Right renal cortex interstitium (tissue), 3 donors: ENCODE data around the gene SLC22A7. TPM values are rescaled to one million over a fixed set of nuclear protein-coding genes. Genes with fewer than 3 reads are reported as not detected.

Experiments
- DNase-seq, 3 donors: peaks; one replicate each; pipeline ENCODE4 v3.0.0-alpha.2; 2013; ENCODE audit warnings: low read depth in 3 of 3, low spot score in 2 of 3
- polyA plus RNA-seq, 3 donors: library from polyadenylated mRNA; unstranded; fragments of 120-200 nt; gene quantifications; one replicate each; pipeline ENCODE4 v1.2.1, GENCODE V29; 2013; ENCODE audit not compliant: insufficient read length in 3 of 3

SLC22A7 gene
- polyA plus RNA-seq, 3 donors: 0.25 to 2.0 (median 0.75) TPM

- DNase-seq: no peak
Measured at GRCh38 chr6:43265564-43265963, 32.5 kb upstream of the SLC22A7 start.

GRCh38 chr6:43267619-43268354 is 30.3 kb upstream of the SLC22A7 start:
- no peak for DNase-seq

DNA sequence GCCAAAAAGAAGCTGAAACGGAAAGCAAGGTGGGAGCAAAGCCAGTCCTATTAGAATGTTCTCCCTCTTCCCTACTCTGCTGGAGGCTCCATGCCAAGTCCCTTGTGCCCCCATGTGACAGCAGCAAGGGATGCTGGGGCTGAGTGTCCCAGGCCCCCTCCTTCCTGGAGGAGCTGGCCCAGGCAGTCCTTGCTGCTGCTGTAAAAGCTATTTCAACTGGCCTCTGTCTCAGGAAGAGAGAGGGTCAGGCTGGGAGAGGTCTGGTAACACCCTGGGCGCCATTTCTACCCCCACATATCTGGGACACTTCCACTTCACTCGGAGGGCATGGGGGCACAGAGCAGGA is 29.7 kb upstream of the SLC22A7 start:
- no peak for DNase-seq

- no peak for DNase-seq
Measured at GRCh38 chr6:43268782-43269272, 29.2 kb upstream of the SLC22A7 start.

DNA sequence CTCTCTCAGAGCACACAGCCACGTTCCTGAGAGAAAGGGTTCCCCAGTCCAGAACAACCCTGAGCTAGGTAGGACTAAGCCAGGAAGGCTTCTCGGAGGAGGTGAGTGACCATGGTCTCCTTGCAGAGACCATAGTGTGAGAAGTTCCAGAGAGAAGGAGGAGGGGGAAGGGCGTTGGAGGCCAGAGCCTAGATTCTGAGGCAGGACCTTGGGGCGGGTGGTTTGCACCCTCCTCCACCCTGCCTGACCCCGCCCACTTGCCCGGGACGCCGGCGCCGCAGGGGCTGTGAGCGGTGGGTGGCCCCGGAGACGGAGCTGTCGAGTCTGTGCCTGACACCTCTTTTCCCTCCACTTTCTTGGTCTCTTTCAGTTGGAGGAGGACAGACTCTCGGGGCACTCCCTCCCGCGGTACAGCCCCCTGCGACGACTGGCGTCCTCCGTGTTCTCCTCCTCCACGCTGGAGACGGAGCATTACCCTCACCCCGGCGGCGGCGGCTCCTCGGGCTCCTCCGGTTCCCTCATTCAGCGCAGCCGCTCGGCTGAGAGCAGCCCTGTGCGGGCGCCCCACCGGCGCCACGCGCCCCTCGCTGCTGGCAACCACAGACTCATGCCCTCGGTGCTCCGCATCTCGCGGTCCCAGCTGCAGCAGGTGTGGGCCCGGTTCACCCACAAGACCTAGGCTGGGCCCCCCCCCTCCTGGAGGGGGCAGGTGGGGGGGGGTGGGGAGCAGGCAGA is 28.6 kb upstream of the SLC22A7 start:
- DNase-seq: no peak

- no peak for DNase-seq
Measured at GRCh38 chr6:43271103-43271815, 26.8 kb upstream of the SLC22A7 start.

GRCh38 chr6:43271944-43272343 is 26.1 kb upstream of the SLC22A7 start:
- no peak for DNase-seq

DNA sequence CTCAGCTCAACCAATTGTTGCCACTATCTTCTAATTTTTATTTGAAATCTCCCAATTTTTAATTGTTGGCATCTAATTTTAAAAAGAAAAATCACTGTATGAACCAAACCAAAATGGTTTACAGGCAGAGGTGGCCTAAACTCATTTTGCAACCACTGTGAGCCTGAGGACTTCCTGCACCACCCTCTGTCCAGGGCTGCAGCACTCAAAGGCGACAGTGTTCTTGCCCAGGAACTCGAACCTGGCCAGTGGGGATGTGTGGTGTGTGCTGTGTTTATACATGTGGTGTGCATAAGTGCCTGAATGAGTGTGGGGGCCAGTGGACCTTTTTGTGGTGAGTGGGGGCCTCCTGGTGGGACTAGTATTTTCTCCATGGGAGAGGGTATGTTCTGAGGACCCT is 24.4 kb upstream of the SLC22A7 start:
- DNase-seq: no peak

DNA sequence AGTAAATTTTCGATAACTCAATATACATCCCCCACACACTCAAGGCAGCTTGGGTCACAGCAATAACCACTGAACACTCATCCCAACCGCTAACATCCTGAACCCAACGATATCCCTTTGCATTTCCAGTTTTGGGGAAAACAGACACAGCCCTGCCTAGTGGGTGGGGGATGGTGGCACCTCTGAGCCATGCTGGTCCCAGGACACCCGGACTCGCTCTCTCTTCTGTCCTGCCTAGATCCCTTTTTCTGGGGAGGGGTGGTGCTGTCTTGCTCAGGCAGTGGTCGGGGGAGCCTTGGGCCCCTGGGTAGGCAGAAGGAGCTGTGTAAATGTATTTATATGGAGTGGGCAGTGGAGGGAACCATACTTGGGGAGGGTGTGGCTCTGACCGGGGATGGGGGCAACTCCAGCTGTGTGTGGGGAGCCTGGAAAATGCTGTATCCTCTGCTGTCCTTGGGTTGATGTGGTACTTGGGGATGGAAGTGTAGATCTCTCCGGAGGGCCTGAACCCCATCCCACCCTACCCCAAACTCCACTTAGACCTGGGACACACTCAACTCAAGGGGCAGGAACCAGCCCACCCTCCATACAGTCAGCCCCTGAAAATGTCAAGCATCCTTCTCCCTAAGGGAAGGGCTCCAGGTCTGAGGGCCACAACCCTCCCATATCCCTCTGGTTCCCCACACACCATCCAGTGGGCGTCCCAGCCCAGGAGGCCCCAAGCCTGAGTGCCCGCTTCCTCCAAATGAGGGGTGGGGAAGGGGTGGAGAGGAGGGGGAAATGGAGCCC is 23.7 kb upstream of the SLC22A7 start:
- DNase-seq: no peak

- no peak for DNase-seq
Measured at GRCh38 chr6:43274916-43275597, 23.0 kb upstream of the SLC22A7 start.

DNA sequence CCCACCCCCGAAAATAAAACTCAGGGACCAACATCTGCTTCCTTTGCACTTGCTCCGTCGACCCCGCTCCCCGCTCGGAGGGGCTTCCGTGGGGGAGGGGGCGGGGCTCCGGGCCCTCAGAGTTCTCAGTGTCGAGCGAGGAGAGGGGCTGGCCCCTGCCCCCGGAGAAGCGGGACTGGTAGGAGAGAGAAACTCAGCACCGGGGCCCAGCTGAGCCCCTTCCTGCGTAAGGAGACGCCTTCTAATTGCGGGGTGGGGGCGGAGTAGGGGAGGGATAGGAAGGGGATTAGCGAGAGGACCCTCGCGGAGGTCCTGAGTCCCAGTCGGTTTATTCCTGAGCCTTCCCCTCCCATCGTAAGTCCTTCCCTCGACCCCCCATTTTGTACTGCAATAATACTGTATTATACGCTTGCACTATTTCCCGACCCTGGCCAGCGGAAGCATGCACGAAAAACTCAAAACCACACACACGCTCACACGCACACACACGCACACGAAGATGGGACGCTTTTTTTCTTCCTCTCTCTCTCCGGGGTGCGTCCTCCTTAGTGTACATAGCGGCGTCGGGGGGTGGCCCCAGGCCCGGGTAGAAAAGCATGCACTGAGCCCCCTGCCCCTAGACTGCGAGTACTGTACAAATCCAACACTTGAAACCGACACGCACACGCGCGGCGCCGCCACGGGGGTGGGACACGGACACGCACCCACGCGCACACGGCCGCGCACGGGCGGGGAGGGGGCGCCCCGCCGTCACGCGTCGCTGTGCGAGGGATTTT is 22.1 kb upstream of the SLC22A7 start:
- DNase-seq: no peak

- DNase-seq: no peak
Measured at GRCh38 chr6:43276577-43277305, 21.3 kb upstream of the SLC22A7 start.

- DNase-seq: no peak
Measured at GRCh38 chr6:43277306-43277642, 20.8 kb upstream of the SLC22A7 start.

GRCh38 chr6:43277643-43278523 is 20.2 kb upstream of the SLC22A7 start:
- no peak for DNase-seq

DNA sequence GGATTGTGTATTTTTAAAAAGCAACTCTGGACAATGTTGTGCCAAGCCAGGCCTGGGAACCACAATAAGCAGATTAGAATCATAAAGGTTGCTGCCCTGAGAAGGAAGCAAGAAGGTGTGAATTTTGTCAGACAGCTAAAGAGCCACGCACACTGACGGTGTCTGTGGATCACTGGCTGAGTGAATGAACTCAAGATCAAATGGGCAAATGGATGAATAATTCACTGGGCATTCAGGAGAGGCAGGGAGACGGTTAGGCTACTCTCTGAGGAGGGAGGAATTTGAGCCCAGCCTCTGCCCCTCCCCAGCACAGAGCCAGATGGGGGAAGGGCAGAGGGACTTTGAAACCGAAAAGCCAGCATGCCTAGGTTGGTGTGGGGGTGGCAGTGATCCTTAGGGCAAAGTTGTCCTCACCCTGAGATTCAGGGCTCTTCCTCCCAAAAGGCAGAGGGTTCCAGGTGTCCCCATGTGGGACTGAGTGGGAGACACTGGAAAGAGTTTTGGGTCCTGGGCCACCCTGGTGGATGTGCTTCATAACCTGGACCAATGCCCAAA is 19.5 kb upstream of the SLC22A7 start:
- DNase-seq: no peak

DNA sequence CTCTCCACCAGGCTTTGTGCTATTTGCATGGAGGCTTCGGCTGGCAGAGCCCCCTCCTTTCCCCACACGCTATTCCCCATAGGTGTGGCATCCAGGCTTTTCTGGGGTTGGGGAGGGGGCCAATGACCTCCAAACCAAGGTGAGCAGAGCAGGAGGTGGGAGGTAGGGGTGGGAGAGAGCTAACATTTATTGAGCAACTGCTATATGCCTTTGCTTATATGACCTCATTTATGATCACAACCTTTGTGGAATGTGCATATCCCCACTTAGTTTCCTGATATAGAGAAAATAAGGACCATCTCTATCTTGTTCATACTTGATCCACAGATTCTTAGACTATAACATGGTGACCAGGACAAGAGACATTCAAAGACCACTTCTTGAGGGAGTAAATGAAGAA is 17.8 kb upstream of the SLC22A7 start:
- no peak for DNase-seq

DNA sequence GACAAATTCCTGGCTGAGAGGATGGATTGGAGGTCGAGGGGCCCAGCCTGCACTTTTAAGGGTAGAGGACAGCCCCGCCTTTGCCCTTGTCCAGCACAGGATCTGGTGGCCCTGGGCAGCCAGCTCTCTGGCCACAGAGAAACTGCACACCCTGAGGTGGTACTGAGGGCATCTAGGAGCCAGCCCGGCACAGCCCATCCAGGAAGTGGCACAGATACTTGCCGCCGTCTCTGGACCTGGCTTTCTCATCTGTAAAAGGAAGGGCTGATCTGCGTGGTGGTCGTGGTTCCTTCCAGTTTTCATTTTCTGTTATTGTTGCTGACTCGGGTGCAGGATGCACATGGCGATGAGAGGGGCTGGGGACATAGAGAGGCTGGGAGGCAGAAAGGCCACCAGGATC is 16.0 kb upstream of the SLC22A7 start:
- no peak for DNase-seq
